Fibroblast of lung (primary cell): ENCODE measurements around the gene RMND5B. TPM values are rescaled to one million over a fixed set of nuclear protein-coding genes. Genes with fewer than 3 reads are reported as not detected.
A peak's percentile ranks its signal among the peaks of the same experiment; 100 is the strongest.

Source experiments
- DNase-seq, 2 donors: peaks; one replicate each; pipeline versions ENCODE4 v3.0.0 to v3.0.0-alpha.2; 2010; ENCODE audit warnings: low read depth in 2 of 2
- H2AFZ ChIP-seq: 2 replicates; pipeline ENCODE4 v1.5.1; 2012; ENCODE audit warnings: low read length, control low read depth, inconsistent platforms
- H3K27ac ChIP-seq: 2 replicates; pipeline ENCODE4 v1.5.1; 2011; ENCODE audit warnings: low read length, control low read depth; ENCODE audit not compliant: insufficient read depth
- H3K27me3 ChIP-seq: 2 replicates; pipeline ENCODE4 v1.5.1; 2011; ENCODE audit warnings: mild to moderate bottlenecking, low read length; ENCODE audit not compliant: control insufficient read depth, insufficient read depth
- H3K36me3 ChIP-seq: 2 replicates; pipeline ENCODE4 v1.5.1; 2011; ENCODE audit warnings: low read length; ENCODE audit not compliant: control insufficient read depth, insufficient read depth
- H3K4me1 ChIP-seq: 2 replicates; pipeline ENCODE4 v1.5.1; 2011; ENCODE audit warnings: low read length; ENCODE audit not compliant: control insufficient read depth, insufficient read depth; ENCODE audit errors: extremely low read depth
- H3K4me2 ChIP-seq: 2 replicates; pipeline ENCODE4 v1.5.1; 2011; ENCODE audit warnings: low read length, control low read depth; ENCODE audit not compliant: insufficient read depth; ENCODE audit errors: extremely low read depth
- H3K4me3 ChIP-seq, 4 experiments: fragments of 200-600 bp in 1 of 4; sonication (generic) in 1 of 4; replicated peaks in 1 of 4; 2 replicates each; pipeline ENCODE4 v1.5.1; 2011 to 2016; ENCODE audit warnings: low read length in 4 of 4, low read depth in 3 of 4, mild to moderate bottlenecking in 3 of 4, control low read depth in 2 of 4, inconsistent platforms in 1 of 4, mixed read lengths in 1 of 4; ENCODE audit not compliant: insufficient read depth in 1 of 4; ENCODE audit errors: control extremely low read depth in 1 of 4
- H3K79me2 ChIP-seq: 2 replicates; pipeline ENCODE4 v1.5.1; 2012; ENCODE audit warnings: mild to moderate bottlenecking, low read length, inconsistent platforms; ENCODE audit not compliant: control insufficient read depth, insufficient read depth
- H3K9ac ChIP-seq: 2 replicates; pipeline ENCODE4 v1.5.1; 2011; ENCODE audit warnings: mild to moderate bottlenecking, low read length, control low read depth; ENCODE audit not compliant: insufficient read depth
- H3K9me3 ChIP-seq: 2 replicates; pipeline ENCODE4 v1.5.1; 2012; ENCODE audit warnings: low read depth, low read length; ENCODE audit not compliant: control insufficient read depth, insufficient read depth
- H4K20me1 ChIP-seq: 2 replicates; pipeline ENCODE4 v1.5.1; 2011; ENCODE audit warnings: low read length; ENCODE audit not compliant: control insufficient read depth, insufficient read depth; ENCODE audit errors: extremely low read depth
- CTCF ChIP-seq, 2 donors: IDR thresholded peaks in 1 of 2; conservative IDR thresholded peaks in 1 of 2; 1 replicate in 1 of 2; 2 replicates in 1 of 2; pipeline ENCODE4 v1.5.1; 2011 to 2012; ENCODE audit warnings: low read length in 2 of 2, control low read depth in 1 of 2, inconsistent platforms in 1 of 2, low read depth in 1 of 2, mild to moderate bottlenecking in 1 of 2
- EZH2 ChIP-seq: IDR thresholded peaks from 2 replicates; pipeline ENCODE4 v1.5.1; 2012; ENCODE audit warnings: low read length, control low read depth, mild to moderate bottlenecking; ENCODE audit errors: missing control alignments
- polyA plus RNA-seq, 2 donors: library from polyadenylated mRNA; depleted of rRNA in 1 of 2; stranded (reverse) in 1 of 2; unstranded in 1 of 2; fragments of >200 nt; gene quantifications; 2 replicates each; pipeline ENCODE4 v1.2.1, GENCODE V29; 2011 to 2012; ENCODE audit warnings: missing spikeins in 1 of 2
- total RNA-seq: library from RNA; depleted of rRNA; stranded (reverse); fragments of >200 nt; gene quantifications from 2 replicates; pipeline ENCODE4 v1.2.1, GENCODE V29; 2014

The RMND5B gene
- total and polyA plus RNA-seq, 2 donors (not counting 1 experiment from before 2014, with no cell fraction given) = 22.3 to 22.5 TPM

DNA sequence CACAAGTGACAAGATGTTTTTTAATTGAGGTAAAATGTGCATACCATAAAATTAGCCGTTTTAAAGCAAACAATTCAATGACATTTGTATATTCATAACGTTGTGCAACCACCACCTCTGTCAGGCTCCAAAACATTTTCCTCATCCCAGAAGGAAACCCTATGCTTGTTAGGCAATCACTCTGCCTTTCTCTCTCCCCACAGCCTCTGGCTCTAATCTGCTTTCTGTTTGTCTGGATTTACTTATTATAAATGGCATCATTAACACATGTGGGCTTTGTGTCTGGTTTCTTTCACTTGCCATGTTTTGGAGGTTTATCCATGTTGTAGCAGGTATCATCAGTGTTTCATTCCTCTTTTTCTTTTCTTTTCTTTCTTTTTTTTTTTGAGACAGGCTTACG lies 18.9 kb upstream of the RMND5B start:
- Histone ChIP-seq H3K79me2 (no peaks in the 10 kb centered on the region), H3K27me3 (peaks cover 38% of the 10 kb centered on the region), H3K9me3 (no peaks in the 10 kb centered on the region)

DNA sequence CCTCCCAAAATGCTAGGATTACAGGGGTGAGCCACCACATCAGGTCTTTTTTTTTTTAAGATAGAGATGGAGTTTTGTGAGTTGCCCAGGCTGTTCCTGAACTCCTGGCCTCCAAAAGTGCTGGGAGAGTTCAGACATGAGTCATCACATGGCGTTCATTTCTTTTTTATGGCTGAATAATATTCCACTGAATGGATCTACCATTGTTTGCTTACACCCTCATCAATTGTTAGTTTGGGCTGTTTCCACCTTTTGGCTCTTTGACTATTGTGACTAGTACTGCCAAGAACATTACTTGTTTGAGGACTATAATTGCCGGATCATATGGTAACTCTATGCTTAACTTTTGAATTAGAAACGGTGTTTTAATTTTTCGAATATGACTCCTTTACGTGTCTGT lies 18.3 kb upstream of the RMND5B start:
- DNase-seq = no peak
- Histone ChIP-seq H3K79me2 (no peaks in the 10 kb centered on the region), H3K4me1 (no peaks in the 10 kb centered on the region), H3K4me3 (no peak overlapping the region), H3K27ac (no peak overlapping the region), H3K4me2 (no peak overlapping the region), H3K27me3 (peaks cover 42% of the 10 kb centered on the region), H3K36me3 (no peaks in the 10 kb centered on the region), H3K9ac (no peak overlapping the region), H3K9me3 (no peaks in the 10 kb centered on the region), H2AFZ (no peak overlapping the region), H4K20me1 (no peaks in the 10 kb centered on the region)
- TF ChIP-seq EZH2 (no peak), CTCF (conservative IDR thresholded peaks at IDR 0.05 in 1 of 2, IDR thresholded peaks at IDR 0.05 in 1 of 2; ENCODE audit: low read depth in 1 of 2, low read length in 2 of 2) (no peak)

More for the DNA sequence above, 18.9 kb upstream of the RMND5B start:
- Histone ChIP-seq H4K20me1 (no peaks in the 10 kb centered on the region), H3K4me3 (no peak overlapping the region), H2AFZ (no peak overlapping the region), H3K4me2 (no peak overlapping the region), H3K36me3 (no peaks in the 10 kb centered on the region), H3K4me1 (no peaks in the 10 kb centered on the region), H3K27ac (no peak overlapping the region), H3K9ac (no peak overlapping the region)
- no peak for TF ChIP-seq CTCF (conservative IDR thresholded peaks at IDR 0.05 in 1 of 2, IDR thresholded peaks at IDR 0.05 in 1 of 2; ENCODE audit: low read depth in 1 of 2, low read length in 2 of 2)
- no peak for TF ChIP-seq EZH2
- DNase-seq = peak in 1 of 2 donors; percentile 70

- Histone ChIP-seq H3K79me2 (no peaks in the 10 kb centered on the region), H3K27ac (no peak within 1 kb of the TSS), H3K4me2 (peak within 1 kb of the TSS; percentile 51), H3K27me3 (peaks cover 39% of the 10 kb centered on the region), H4K20me1 (no peaks in the 10 kb centered on the region), H3K4me1 (no peaks in the 10 kb centered on the region), H3K4me3 (peak within 1 kb of the TSS in 1 of 4 experiments; percentile 36), H3K9me3 (no peaks in the 10 kb centered on the region), H2AFZ (no peak within 1 kb of the TSS), H3K36me3 (no peaks in the 10 kb centered on the region), H3K9ac (no peak within 1 kb of the TSS)
- peak; percentile 18 to 60 for DNase-seq
- TF ChIP-seq EZH2 = peak; percentile 36
- TF ChIP-seq CTCF (conservative IDR thresholded peaks at IDR 0.05 in 1 of 2, IDR thresholded peaks at IDR 0.05 in 1 of 2; ENCODE audit: low read depth in 1 of 2, low read length in 2 of 2) = no peak
These were observed 17.6 kb upstream of the RMND5B start, which contains the start of gene N4BP3 for GRCh38 chr5:178113141-178113787. Gene N4BP3 (plus strand): TSS chr5:178113532. CDS start chr5:178119584, 6,052 bp downstream.
